GM19238 (cell line): ENCODE measurements around the gene SGPP1.
"Not testable (repeated sequence)": the region's sequence is repeated elsewhere in the genome, so short reads cannot be mapped to it uniquely, and the experiment has no call there.

Experiments
- DNase-seq: peaks from one replicate; pipeline ENCODE4 v3.0.0; 2011; ENCODE audit warnings: low spot score; ENCODE audit not compliant: insufficient read length

SGPP1 gene

DNA sequence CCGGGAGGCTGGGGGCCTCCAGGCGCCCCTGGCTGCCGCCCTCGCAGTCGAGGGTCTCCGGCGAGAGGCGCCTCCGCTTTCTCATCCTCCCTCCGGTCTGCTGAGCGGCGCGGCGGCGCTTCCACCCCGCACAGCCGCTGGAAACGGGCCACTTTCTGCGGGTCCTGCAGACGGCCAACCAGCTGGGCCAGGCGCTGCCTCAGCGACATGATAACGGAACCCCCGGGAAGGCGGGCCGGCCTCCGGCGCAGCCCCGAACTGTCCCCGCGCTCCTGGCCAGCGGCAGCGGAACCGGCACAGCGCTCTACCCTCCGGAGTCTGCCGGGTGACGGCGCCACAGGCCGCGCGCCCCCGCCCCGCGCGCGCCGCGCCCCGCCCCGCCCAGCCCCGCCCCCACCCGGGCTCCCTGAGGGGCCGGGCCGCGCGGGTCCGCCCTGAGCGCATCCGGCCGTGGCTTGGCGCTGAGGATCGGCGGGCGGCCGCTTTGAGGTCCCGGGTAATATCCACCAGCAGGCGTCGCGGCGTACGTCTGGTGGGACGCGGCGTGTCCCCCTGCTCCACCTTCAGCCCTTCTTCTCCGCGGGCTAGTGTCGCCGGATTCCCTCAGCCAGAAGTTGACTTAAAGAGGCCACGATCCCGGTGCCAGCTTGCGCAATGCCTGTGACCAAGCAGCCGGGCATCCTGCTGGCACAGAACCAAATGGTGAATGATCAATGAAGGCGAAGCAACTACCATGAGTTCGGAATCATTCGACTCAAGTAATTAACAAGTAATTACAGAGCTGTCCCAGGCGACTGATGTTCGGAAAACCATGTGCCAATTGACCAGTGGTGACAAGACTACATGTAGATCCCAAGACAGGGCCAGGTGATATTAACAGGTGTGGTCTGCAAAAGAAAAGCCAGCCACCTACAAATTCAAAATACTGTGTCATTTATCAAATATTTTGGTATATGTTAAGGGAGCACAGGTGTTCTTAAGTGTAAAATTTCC is at the start of gene SGPP1:
Gene SGPP1, minus strand, starts transcription at position 330 of the 993 bp plus-strand sequence. Its CDS starts 121 bp downstream, at position 209.
- peak; percentile 91 for DNase-seq

DNA sequence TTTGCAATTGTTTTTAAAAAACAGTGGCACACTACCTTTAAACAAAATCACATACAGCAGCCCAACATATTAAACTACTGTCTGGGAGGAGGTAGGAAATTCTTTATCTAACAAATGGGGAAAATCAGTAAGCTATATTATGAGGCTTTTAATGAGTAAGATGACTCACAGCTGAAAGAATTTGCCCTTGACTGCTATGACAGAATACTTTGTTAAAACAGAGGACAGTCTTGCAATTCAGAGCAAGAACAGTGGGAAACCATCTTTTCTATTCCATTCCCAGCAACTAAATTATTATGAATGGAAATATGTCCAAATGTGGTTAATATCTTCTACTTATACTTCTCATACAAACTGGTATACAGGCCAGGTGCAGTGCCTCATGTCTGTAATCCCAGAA is 49.2 kb upstream of the SGPP1 start:
- no peak for DNase-seq

- DNase-seq = no peak
Observed at GRCh38 chr14:63773504-63773903, 45.6 kb upstream of the SGPP1 start.

- no peak for DNase-seq
Observed at GRCh38 chr14:63770187-63770807, 42.4 kb upstream of the SGPP1 start.

DNA sequence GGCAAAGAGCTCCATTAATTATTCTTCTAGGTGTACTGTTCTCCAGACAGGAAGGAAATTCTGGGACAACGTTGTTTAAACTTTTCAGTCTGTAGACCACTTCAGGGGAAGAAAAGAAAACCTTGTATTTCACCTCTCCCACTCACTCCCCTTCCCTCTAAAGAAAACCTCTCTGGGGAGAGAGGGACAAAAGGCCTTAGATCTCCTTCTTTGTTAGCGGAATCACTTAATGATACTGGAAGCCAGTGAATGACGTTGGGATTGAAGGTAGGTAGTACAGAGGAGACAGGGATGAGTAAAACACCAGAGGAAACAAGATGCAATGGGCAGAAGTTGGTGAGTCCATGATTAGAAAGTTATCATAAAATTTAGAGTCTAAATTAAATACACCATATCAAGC is 38.7 kb upstream of the SGPP1 start:
- DNase-seq = no peak

DNA sequence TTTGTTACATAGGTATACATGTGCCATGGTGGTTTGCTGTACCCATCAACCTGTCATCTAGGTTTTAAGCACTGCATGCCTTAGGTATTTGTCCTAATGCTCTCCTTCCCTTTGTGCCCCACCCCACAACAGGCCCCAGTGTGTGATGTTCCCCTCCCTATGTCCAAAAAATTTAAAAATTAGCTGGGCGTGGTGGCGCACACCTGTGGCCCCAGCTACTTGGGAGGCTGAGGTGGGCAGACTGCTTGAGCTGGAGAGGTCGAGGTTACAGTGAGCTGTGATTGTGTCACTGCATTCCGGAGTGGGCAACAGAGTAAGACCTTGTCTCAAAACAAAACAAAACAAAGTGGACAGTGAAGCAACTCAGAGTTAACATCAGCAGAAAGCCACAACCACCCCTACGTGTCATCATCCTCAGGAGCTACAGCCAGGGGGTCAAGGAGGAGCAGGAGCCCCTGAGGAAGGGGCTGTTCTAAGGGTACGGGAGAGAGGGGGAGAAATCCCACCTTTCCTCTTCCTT is 36.8 kb upstream of the SGPP1 start:
- no peak for DNase-seq

- DNase-seq = no peak
Observed at GRCh38 chr14:63764103-63764502, 36.2 kb upstream of the SGPP1 start.

- DNase-seq = no peak
Observed at GRCh38 chr14:63761351-63762117, 33.7 kb upstream of the SGPP1 start.

- DNase-seq = no peak
Observed at GRCh38 chr14:63760014-63760413, 32.1 kb upstream of the SGPP1 start.

DNA sequence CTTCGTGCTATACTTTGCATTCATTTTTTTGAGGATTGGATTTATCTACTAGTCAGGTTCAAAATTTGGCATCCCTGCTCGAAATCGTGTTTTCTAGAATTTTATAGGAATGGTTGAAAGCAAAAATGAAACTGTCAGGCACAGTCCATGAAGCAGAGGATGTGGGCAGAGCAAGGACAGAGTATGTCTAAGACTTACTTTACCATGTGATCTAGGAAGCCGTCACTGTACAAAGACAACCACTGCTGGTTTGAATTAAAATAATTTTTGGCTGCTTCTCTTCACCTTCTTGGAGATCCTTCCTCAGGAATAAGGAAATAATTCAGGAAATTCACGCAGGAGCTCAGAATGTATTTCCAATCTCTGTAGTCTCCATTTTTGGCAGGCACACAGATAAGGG is 31.6 kb upstream of the SGPP1 start:
- peak; percentile 32 for DNase-seq

- no peak for DNase-seq
Observed at GRCh38 chr14:63757211-63757610, 29.3 kb upstream of the SGPP1 start.

DNA sequence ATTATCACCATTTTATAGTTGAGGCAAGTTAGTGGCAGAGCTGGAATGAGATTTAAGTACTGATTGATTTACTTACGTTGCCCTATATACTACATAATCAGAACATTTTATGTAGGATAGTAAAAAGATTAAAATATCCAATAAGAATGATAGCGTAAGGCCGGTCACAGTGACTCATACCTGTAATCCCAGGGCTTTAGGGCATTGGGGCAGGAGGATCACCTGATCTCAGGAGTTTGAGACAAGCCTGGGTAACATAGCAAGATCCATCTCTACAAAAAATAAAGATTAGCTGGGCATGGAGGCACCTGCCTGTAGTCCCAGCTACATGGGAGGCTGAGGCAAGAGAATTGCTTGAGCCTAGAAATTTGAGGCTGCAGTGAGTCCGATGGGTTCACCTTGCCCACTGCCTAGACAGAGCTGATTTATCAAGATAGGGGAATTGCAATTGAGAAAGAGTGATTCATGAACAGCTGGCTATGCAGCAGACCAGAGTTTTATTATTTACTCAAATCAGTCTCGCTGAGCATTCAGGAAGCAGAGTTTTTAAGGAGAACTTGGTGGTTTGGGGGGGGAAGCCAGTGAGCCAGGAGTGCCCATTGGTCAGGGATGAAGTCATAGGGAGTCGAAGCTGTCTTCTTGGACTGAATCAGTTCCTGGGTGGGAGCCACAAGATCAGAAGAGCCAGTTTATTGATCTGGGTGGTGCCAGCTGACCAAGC is 24.7 kb upstream of the SGPP1 start:
- DNase-seq = no peak

DNA sequence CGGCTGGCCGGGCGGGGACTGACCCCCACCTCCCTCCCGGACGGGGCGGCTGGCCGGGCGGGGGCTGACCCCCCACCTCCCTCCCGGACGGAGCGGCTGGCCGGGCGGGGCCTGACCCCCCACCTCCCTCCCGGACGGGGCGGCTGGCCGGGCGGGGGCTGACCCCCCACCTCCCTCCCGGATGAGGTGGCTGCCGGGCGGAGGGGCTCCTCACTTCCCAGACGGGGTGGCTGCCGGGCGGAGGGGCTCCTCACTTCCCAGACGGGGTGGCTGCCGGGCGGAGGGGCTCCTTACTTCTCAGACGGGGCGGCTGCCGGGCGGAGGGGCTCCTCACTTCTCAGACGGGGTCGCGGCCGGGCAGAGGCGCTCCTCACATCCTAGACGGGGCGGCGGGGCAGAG is 23.2 kb upstream of the SGPP1 start:
- not testable (repeated sequence) for DNase-seq

- DNase-seq = no peak
Observed at GRCh38 chr14:63747846-63748245, 20.0 kb upstream of the SGPP1 start.

- no peak for DNase-seq
Observed at GRCh38 chr14:63745858-63746425, 18.1 kb upstream of the SGPP1 start.

GRCh38 chr14:63745272-63745671 is 17.4 kb upstream of the SGPP1 start:
- no peak for DNase-seq

DNA sequence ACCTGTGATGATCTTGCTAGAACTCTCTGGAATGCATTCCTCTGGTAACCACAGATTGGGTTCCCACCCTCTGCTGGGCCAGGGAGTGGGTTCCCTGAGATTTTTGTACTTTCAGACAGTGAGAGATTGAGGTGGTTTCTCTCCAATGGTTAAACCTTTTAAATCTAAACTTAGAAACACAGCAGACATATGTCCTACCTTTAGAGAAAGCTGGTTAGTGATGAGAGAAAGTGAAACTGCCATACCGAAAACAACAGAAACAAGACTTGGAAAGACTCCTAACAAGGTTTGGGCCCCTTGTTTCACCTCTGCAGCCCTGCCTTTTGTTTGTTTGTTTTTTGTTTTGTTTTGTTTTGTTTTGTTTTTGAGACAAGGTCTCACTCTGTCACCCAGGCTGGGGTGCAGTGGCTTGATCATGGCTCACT is 9.7 kb upstream of the SGPP1 start:
- peak; percentile 35 for DNase-seq

- DNase-seq = no peak
Observed at GRCh38 chr14:63735720-63736119, 7.9 kb upstream of the SGPP1 start.

DNA sequence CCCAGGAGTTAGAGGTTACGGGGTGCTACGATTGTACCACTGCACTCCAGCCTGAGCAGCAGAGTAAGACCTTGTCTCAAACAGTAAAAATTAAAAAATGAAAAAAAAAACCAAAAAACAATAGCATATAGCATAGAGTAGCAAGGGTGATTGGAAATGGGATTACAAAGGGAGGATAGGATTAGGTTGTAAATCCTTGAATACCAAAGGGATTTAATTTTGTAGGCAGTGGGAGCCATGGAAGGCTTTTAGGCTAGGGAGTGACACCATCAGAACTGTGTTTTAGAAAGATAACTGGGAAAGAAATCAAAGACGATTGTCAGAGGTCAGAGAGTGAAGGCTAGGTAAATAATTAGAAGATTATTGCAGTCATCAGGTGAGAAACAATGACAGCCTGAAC is 2.8 kb upstream of the SGPP1 start:
- no peak for DNase-seq

GRCh38 chr14:63727231-63727735 is 582 bp downstream of the SGPP1 start:
- no peak for DNase-seq
